ENCODE measurements around the gene RAP1GAP. TPM values are rescaled to one million over a fixed set of nuclear protein-coding genes. Genes with fewer than 3 reads are reported as not detected.

RAP1GAP gene
- total RNA-seq, 2 donors from 2014 or later, result 29.6 to 36.3 TPM

DNA sequence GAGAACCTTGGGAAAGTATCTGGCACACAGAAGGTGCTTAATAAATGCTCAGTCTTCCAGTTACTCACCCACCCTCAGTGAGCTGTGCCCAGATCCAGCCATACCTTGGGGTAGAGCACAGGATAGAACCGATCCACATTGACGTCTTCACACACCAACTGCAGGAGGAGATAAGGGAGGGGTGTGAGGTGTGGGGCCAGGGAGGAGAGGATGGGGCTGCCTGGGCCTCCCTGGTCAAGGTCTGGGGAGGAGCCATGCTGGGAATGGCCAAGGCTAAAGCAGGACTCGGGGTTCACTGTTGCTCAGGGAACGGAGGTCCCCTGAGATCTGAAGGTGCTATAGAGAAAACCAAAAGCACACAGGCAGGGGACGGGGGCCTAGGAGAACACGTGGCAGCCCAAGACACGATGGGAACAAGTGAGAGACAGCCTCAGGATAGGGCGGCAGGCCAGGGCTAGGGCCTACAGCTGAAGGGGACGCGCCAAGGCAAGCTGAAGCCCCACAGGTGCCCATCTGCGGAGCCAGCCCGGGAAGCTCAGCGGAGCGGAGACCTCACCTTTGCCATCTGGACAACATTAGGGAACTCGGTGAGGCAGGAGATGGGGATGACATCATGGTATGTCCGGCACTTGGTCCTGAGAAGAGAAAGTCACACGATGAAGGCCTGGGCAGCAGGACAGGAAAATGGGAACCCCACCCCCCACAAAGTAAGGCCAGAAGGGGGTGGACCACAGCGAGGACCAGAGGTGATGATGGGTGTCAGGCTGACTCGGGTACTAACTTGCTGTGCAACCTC is 55.9 kb downstream of the RAP1GAP start:
- Histone ChIP-seq H3K9ac (ENCODE audit: low read depth in 2 of 2, low read length in 2 of 2) (no peak overlapping the region), H3K27me3 (no peaks in the 10 kb centered on the region), H3K4me1 (no peaks in the 10 kb centered on the region), H3K4me3 (no peak overlapping the region), H3K36me3 (no peaks in the 10 kb centered on the region), H3K9me3 (no peaks in the 10 kb centered on the region), H3K27ac (no peak overlapping the region)
- DNase-seq, result no peak
- intact Hi-C loops (cut with DNase I), result no loop called here
- TF ChIP-seq, protein P1, sequence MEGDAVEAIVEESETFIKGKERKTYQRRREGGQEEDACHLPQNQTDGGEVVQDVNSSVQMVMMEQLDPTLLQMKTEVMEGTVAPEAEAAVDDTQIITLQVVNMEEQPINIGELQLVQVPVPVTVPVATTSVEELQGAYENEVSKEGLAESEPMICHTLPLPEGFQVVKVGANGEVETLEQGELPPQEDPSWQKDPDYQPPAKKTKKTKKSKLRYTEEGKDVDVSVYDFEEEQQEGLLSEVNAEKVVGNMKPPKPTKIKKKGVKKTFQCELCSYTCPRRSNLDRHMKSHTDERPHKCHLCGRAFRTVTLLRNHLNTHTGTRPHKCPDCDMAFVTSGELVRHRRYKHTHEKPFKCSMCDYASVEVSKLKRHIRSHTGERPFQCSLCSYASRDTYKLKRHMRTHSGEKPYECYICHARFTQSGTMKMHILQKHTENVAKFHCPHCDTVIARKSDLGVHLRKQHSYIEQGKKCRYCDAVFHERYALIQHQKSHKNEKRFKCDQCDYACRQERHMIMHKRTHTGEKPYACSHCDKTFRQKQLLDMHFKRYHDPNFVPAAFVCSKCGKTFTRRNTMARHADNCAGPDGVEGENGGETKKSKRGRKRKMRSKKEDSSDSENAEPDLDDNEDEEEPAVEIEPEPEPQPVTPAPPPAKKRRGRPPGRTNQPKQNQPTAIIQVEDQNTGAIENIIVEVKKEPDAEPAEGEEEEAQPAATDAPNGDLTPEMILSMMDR (IDR thresholded peaks at IDR 0.05), result no peak

DNA sequence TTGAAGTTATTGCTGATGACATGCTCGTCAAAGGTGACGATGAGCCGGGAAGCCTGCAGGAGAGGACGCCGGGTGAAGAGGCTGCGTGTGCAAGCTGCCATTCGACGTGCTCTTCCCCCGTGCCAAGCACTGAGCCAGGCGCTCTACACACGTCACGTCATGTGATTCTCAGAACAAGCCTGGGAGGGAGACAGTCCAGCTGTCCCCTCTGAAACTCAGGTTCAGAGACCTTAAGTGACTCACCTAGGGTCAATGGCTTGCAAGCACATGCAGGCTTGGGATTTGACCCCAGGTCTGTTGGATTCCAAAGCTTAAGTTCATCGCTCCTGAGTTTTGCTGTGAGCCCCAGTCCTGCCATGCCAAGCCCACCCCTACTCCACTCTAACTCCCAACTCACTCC is 57.1 kb downstream of the RAP1GAP start:
- no peak for DNase-seq
- H3K27ac ChIP-seq, result no peak overlapping the region

DNA sequence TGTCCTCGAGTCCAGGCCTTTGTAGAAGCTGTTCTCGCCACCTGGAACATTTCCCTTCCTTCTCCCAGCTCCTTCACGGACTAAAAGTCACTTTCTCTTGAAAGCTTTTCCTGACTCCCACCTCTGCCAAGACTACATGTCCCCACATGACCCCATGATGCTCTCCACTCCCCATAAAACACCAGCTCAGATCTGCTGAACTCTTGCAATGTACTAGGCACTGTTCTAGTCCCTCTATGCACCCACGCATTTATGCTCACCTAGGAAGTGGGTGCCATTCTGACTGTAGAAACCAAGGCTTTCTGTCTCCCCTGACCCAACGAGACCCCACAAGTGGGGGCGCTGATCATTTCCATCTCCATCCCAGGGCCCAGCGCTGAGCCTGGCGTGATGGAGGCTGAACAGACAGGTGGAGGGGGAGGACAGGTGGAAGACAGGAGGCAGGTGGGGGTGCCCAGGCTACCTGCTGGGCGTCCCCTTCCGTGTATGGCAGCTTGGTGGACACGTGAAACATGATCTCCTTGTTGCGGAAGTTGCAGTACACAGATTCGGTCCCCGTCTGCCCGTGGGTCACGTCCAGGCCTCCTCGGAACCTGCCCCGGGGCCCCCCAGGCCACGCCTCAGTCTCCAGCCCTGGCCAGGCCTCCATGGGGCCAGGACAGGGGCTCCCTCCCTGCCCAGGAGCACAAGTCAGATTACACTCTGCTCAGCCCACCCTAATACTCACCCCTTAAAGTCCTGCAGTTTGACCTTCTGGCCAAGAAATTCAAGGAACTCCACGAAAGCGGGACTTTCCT is 58.0 kb downstream of the RAP1GAP start:
- Histone ChIP-seq H3K27ac (no peak overlapping the region), H3K4me3 (no peak overlapping the region), H3K36me3 (no peaks in the 10 kb centered on the region), H3K9ac (ENCODE audit: low read depth in 2 of 2, low read length in 2 of 2) (no peak overlapping the region), H3K4me1 (no peaks in the 10 kb centered on the region), H3K9me3 (no peaks in the 10 kb centered on the region), H3K27me3 (no peaks in the 10 kb centered on the region)
- intact Hi-C loops (cut with DNase I), result no loop called here
- TF ChIP-seq, protein P1 (IDR thresholded peaks at IDR 0.05), result no peak
- DNase-seq, result no peak

More for the DNA sequence above, 57.1 kb downstream of the RAP1GAP start:
- TF ChIP-seq, protein P1 (IDR thresholded peaks at IDR 0.05), result no peak
- Histone ChIP-seq H3K4me3 (no peak overlapping the region), H3K9ac (ENCODE audit: low read depth in 2 of 2, low read length in 2 of 2) (no peak overlapping the region), H3K27me3 (no peaks in the 10 kb centered on the region), H3K4me1 (no peaks in the 10 kb centered on the region), H3K9me3 (no peaks in the 10 kb centered on the region), H3K36me3 (no peaks in the 10 kb centered on the region)
- intact Hi-C loops (cut with DNase I), result no loop called here

DNA sequence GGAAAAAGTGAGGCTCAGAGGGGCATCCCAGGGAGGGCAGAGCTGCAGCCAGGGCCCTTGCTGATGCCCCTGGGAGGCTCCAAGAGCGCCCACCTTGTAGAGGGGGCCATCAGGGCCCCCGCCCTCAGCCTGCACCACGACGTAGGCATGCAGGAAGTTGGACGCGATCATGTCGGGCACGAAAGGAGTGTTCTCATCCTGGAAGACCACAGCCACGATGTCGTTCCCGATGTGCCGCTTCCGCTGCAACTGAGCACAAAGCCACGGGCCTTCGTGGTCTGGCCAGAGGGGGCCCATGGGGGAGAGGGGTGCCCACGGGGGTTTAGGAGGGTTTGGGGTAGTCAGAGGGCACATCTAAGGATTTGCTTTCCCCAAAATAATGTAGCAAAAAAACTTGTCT is 59.1 kb downstream of the RAP1GAP start:
- intact Hi-C loops (cut with DNase I), result no loop called here
- H3K36me3 ChIP-seq, result no peaks in the 10 kb centered on the region
- H3K4me1 ChIP-seq, result no peaks in the 10 kb centered on the region
- H3K27ac ChIP-seq, result no peak overlapping the region
- no peaks in the 10 kb centered on the region for H3K27me3 ChIP-seq
- H3K9ac ChIP-seq (ENCODE audit: low read depth in 2 of 2, low read length in 2 of 2), result no peak overlapping the region
- no peak overlapping the region for H3K4me3 ChIP-seq
- no peaks in the 10 kb centered on the region for H3K9me3 ChIP-seq
- no peak for DNase-seq
- TF ChIP-seq, protein P1 (IDR thresholded peaks at IDR 0.05), result no peak

DNA sequence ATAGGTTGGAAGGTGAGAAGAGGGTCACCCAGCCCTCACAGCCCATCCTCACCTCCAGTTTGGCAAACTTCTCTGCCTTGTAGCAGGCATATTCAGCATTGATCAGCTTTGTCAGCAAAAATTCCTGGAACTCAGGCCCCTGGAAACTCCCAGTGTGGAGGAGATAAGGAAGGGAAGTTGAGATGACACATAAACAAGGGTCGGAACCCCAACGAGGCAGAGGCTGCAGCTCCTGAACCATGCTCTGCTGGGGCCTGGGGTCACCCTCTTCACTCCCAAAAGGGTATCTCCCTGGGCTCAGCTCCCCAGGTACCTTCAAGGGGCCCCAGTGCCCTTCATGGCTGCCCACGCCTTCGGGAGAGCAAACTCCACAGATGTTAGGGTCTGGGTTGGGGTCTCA is 60.4 kb downstream of the RAP1GAP start:
- Histone ChIP-seq H3K27me3 (no peaks in the 10 kb centered on the region), H3K9me3 (no peaks in the 10 kb centered on the region), H3K4me1 (no peaks in the 10 kb centered on the region), H3K36me3 (no peaks in the 10 kb centered on the region), H3K27ac (no peak overlapping the region), H3K9ac (ENCODE audit: low read depth in 2 of 2, low read length in 2 of 2) (no peak overlapping the region), H3K4me3 (no peak overlapping the region)
- intact Hi-C loops (cut with DNase I), result no loop called here
- TF ChIP-seq, protein P1 (IDR thresholded peaks at IDR 0.05), result no peak
- DNase-seq, result no peak

Data from colonic mucosa (tissue), 4 donors.